HG03439 (cell line): ENCODE data around the gene DDO.
"Not testable (repeated sequence)": the region's sequence is repeated elsewhere in the genome, so short reads cannot be mapped to it uniquely, and the experiment has no call there.

Experiments used
- ATAC-seq: cut with Tn5 transposase; IDR thresholded peaks from one replicate; pipeline ENCODE4 v1.9.1; 2021; ENCODE audit warnings: mild to moderate bottlenecking, moderate library complexity; ENCODE audit not compliant: unreplicated experiment

Gene DDO

DNA sequence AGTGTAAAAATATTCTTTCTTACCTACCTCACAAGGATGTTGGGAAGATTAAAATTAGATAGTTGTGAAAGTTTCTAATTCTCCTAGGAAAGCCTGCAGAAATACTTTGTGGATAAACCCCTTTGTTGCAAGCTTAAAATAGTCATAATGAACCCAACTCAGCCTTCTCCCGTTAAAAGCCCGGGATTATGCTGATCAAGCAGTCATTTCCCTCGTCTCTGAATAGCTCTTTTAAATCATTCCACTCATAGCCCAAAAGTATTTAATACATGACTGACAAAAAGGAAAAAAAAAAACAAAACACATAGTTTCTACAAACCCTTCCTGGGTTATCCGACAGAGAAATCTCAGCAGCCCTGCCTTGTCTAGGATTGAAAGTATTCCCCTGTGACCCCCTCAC lies 46.3 kb downstream of the DDO start:
- no peak for ATAC-seq

DNA sequence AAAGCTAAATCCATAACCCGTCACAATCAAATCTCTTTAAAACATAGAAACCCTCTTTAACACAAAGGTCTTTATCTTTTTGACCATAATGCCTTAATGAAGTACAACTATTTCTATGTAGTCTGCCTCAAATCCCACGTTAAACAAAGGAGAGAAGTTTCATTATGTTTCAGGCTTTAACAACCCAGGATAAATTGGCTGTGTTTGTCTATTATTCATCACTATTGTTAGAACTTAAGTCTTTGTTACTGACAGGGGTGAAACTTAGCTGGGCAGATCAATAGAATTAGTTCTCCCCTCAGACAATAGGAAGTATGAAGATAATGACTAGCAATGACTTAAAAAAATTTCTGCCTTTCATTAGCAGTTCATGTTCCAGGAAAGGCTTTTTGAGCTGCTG lies 47.1 kb downstream of the DDO start:
- ATAC-seq, result no peak

DNA sequence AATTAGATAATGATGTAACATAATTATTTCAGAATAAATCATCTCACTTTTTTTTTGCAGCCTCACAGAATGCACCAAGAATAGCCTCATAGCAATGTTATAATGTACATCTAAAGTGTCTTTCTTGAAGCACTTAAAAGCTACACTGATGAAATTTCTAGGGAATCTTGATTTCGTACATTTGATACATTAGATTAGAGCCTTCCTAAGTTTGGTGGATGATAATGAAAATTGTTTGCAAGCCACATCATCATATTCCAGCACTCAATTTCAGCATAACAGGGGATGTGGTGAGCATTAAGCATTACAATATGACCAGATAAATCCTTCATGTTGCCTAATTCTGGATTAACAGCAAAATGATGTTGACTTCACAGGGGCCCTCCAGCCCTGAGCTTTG lies 47.5 kb downstream of the DDO start:
- no peak for ATAC-seq

DNA sequence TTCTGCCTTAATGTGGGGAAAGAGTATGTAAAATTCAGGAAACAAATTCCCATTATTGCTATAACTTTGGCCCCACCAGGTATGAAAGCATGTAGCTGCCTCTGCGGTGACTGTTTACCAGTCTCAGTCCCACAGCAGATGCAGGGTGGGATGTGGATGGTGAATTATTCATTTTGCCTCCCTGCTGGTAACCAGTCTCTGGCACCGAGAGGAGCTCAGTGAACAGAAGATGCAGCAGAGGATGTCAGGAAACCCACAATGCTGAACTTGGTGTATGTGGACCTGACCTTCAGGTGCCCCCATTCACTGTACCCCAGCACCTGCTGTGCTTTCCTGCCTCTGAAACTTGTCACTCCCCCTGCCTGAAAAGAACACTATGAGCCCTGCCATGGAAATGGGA lies 48.4 kb downstream of the DDO start:
- ATAC-seq, result no peak

DNA sequence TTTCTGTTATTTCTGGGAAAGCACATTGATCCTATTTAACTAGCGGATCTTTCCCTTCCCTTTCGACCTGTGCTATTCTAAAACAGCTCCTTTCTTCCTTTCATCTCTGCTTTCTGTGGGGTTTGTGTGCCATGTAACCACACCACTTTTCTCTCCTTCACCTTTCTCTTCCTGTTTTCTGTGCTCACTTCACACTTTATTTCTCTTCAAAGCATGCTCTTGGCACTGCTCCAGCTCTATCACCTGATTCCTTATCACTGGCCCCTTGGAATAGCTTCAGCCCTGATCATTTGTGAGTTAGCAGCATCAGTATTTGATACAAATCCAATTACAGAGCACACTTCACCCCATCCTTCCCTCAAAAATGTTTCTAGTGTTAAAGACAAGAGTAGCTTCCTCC lies 49.1 kb downstream of the DDO start:
- ATAC-seq, result no peak

DNA sequence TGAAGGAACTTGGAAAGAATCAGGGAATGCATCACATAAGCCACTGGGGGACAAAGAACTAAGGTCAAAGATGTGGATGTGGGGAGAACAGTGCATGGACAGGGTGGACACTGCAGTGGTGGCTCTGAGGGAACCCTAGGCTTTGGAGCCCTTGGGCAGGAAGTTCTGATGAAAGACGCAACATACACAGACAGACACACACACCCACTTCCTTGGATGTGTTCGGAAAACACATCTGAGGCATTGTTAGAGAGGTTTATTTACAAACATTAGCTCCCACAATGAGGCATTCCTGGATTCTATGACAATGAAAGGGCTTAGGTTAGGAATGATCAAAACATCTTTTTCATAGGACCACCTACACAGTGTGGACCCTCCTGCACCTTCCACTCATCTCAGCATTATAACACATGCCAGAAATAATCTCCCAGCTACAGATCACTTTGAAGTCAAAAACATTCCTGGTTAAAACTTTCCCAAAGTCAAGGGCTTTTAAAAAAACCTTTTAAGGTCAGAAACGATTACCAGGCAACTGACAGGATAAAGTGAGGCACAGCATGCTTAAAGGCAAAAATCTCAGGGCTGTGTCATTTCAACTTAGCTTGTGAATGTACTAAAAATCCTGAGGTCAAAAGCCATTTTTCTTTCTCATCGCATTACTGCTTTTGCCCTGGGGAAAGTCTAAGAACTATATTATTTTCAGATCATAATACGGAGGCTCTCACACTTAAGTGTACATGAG lies 50.8 kb downstream of the DDO start:
- ATAC-seq, result no peak

DNA sequence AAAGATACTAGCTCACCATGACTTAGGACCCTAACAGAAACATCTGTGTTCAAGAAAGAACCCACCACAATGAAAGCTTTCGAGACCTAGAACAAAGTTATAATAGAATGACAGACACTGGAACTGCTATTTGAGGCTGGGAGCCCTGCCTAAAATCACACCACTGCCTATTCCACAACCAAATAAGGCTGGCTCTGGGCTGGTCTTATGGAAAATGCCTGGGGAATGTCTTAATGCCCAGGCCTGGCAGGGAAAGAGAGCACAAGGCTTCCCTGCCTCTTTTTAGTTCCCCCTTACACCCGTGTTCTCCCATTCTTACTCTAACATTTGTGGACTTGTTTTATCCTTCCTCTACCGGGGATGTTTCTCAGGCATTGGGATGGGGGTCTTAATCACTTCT lies 51.6 kb downstream of the DDO start:
- ATAC-seq, result no peak

DNA sequence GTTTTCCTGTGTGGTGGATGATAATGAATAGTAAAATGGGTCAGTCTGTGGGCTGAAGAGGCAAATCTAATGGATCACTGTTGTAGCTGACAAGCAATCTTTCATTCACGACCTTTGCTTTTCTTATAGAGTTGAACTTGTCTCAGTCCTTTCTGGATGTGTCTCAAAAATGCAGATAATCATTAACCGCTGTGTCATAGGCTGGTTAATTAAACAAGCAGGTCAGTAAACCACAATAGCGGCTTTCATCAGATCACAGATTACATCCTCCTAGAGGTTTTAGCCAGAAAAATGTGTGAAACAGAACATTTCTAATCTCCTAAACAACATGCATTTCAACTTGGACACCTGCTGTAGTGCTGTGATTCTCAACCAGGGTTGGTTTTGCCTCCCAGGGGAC lies 54.7 kb downstream of the DDO start:
- ATAC-seq, result no peak

DNA sequence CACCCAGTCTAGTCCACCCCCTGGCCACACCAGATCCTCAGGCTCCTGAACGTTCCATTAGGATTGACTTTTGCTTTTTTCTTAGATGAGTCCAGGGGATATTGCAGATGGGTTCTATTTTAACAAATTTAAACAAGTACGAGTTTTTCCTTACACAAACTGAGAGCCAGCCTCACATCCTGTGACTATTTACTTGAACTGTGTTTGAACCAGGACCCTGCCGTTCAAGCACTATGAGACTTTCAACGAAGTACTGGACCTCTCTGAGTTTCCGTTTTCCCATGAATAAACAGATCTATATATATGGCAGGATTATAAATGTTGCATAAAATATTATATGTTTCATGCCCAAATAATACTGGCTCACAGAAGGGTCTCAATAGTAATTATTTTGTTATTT lies 55.8 kb downstream of the DDO start:
- ATAC-seq, result no peak

DNA sequence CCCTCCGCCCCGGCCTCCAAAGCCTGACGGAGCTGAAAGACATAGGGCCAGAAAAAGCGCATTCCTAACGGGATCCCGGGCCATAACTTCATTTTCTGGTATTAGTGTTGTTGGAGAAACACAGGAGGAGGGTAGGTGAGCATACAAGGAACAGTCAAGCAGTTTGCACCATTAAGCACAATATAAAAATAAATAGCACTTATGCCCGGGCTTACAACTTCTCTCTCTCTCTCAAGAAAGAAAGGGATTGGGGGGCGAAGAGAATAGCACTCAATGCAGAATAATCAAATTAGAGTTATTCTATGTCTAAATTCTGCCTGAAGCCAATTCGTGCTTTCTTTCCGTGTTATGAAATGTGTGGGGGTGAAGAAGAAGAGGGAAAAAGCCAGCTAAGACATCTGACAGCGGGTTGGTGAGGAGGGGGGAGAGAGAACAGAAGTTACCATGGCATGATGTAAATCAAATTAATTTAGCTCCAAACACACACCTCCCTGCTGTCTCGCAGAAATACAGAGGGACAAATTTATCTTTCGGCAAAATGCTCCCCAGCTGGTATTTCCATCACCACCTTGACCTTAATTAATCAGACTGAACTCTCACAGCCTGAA lies 56.7 kb downstream of the DDO start:
- no peak for ATAC-seq

DNA sequence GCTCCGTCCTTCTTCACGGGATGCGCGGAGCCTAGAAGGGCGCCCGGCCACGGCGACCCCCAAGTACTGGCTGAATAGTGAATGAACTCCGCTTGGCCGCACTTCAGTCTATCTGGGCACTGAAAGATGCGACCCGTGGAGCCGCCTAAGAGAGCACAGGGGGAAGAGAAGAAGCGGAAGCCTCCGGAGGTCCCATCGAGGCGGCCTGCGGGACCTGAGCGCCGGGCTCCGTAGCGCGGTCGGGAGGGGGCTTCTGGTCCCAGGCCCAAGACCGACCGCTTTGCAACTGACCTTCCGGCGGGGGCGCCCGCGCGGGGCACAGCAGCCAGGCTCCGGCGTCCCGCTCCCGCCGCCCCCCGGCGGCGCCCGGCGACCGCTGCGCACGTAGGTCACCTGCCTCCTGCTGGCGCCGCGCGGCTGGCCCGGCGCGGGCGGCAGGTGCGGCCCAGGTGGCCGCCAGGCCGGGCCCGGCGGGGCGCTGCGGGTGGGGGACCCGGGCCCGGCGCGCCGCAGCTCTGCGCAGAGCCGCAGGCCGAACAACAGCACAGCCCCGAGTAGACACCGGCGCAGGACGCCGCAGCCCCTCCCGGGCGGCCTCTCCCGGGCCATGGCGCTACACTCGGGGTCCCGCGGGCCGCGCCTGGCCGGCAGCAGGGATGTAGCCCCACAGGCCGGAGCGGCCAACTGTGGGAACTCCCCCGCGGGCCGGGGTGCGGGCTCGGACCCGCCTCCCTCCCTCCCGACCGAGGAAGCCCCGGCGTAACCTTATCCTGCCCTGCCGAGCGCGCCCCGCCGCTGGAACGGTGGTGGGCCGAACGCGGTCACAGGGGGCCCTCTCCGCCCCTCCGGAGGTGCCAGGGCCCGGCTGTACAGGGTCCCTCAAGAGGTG lies 57.5 kb downstream of the DDO start, which contains the start of gene METTL24:
Gene METTL24 (minus strand): TSS at position 686 of the 889 bp plus-strand sequence. CDS start 77 bp downstream, at position 609.
- no peak for ATAC-seq

DNA sequence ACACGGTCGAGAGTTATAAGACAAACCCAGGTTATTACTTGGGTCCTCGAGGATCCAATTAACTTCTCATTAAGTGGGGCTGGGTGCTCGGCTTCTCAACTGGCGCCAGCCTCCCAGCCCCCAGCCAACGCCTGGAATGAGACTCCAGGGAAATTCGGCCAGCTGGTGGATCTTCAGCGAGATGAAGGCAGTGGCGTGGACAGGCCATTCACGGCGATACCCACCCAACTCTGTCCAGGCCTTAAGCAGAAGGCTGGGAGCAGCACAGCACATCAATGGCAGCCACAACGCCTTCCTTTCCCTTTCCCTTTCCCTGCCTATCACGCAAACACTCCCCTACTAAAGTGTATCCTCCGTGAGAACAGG lies 58.1 kb downstream of the DDO start:
- ATAC-seq, result no peak

DNA sequence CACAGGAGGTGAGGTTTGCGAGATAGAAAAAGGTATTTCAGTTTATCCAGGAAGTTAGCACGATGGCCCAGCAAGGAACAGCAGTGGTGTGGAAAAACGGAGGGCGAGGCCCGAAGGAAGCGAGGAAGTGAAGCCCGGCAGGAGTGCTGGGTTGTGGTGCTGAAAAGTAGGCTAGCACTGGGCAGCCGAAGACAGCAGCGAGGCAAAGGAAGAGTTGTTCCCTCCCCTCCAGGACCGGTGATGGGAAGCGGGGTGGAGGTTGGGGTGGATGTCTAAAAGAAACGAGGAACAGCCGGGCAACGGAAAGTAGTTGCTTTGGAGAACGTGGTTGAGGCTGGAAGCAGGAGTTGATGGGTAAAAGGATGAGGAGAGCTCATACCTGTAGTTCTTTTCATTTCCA lies 58.6 kb downstream of the DDO start:
- ATAC-seq, result no peak

DNA sequence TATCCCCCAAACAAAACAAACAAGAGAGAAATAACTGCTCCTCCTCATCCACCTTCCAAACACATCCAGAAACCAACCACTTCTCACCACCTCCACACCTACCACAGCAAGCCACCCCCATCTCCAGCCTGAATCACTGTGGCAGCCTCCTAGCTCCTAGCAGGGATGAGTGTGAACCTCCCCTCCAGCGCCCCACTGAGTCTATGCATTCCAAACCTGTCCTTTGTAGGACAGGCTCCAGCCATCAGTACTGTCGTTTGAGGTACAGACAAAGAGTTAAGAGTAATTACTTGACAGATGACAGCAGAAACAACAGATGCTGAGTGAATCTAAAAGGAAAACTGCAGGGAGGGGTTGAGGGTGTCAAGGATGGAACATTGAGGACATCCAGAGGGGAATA lies 59.6 kb downstream of the DDO start:
- ATAC-seq, result no peak

DNA sequence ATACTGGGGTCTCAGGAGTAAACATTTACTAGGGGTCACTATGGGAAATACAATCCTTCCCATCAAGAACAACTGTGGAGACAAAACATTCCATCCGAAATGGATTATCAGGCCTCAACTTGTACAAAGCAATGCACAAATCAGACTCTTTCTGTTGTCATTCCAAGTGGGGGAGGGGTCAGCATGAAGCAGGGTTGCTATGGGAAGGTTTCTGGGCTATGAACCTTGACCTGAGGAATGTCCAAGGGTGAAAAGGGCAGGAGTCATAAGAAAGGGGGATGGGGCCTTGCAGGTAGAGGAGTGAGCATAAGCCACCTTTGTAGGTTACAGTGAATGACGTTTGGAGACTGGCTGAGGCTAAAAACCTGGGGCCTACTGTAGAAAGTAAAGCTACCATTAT lies 60.4 kb downstream of the DDO start:
- no peak for ATAC-seq

DNA sequence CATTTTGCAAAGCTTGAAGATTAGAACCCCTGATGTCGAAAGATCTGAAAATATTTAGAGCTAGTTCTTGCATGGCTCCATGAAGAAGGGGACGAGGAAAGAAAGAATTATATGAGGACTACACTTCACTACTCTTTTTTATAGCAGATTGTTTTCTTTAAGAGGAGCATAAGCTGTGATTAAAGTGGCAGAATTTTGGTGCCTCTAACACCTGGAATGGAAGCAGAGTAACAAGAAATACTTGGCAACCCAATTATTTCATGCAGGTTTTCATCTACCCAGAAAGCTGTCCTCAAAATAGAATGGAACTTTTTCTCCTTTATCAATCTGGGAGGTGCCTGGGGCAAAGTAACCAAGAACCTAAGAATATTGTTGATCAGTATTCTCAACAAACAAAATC lies 61.2 kb downstream of the DDO start:
- no peak for ATAC-seq

DNA sequence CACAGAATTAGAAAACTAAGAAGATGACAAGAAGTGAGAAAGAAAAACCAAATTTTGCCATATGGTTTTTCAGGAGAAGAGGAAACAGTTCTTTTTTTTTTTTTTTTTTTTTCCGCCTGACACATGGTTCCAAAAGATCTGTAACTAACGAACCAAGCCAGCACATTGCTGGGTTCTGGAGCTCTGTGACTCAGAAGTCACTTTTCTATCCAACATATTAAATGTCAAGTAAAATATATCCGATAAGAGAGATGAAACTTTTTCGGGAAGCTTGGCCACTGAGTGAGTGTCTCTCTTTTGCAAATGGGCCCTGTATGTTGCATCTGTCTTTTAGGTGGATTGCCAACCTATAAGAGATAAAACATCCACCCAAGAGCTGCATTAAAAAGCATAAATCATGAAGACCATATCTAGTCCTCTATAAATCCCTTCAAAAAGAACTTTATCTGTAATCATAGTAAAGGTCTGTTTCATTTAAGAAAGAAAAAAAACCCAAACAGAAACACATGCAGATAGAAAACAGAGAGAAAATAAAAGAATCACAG lies 61.8 kb downstream of the DDO start:
- ATAC-seq, result no peak

DNA sequence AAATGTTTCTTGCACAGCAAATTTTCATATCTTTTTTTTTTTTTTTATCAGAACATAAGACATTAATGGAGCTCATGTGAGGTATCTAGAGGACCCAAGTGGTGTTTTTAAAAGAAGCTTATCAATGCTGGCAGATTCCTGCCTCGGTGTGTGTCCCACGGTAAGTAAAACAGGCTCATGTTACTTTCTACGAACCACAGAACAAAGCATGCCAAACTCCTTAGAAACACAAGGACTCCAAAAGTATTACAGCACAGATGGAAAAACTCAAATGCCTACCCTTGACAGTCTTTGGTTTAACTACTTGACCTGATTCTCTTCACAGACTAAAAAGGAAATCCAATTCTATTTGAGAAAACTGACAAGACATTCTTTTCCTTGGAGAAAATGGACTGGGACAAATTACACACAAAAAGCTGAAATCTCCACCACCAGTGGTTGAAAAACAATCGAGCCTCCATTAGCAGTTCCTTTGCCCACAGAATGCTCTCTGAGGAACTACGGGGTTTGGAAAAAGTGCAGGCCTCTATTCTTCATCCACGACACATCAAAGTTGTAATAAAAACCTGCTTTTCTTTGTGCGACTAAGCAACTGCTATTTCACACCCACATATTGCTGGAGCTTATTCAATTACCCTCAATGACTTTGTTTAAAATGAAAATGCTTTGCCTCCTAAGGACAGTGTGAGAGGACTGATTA lies 62.7 kb downstream of the DDO start:
- ATAC-seq, result no peak

DNA sequence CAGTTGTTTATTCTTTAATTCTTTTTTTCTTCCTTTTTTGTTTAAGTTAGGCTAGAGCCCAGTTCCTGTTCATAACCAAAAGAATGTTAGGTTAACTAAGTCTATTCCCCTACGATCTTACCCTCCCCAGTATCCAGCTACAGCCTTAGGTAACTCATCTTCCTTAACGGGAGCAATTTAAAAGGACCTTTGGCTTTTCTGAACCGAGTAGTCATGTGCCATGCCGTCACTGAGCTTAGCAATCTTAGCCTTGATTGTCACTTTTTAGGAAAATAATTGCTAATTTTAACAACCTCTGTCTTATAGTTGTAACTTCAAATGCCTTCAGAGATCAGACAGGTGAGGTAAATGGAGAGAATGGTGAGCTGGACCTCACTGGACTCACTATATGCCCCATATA lies 63.4 kb downstream of the DDO start:
- no peak for ATAC-seq

DNA sequence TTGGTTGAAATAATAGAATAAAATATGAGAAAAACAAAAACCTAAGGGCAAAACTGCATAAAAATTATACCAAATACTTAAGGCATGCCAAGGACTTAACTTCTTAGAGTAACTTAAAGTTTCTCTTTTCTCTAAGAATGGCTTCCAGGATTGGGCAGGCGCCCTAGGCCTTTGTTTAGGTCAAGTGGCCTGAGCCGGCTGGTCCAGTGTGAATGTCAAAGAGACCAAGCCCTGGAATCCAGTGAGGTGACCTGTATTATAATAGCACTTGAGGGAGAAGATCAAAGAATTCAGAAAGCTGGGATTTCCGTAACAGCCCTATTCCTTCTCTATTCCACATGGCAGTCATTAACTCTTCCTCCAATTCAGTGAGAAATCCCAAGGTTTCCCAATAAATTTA lies 63.8 kb downstream of the DDO start:
- no peak for ATAC-seq

DNA sequence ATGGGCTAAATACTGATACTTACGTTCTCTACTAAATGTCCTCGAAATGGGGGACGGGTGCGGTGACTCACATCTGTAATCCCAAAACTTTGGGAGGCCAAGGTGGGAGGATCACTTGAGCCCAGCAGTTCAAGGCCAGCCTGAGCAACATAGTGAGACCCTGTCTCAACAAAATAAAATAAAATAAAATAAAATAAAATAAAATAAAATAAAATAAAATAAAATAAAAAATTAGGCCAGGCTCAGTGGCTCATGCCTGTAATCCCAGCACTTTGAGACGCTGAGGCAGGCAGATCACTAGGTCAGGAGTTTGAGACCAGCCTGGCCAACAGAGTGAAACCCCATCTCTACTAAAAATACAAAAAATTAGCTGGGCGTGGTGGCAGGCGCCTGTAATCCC lies 64.8 kb downstream of the DDO start:
- not testable (repeated sequence) for ATAC-seq
